GM18861 (cell line): ENCODE measurements around the gene ARRDC5.
"Not testable (repeated sequence)": the region's sequence is repeated elsewhere in the genome, so short reads cannot be mapped to it uniquely, and the experiment has no call there.

Experiments used
- ATAC-seq: cut with Tn5 transposase; IDR thresholded peaks from one replicate; pipeline ENCODE4 v1.9.1; 2021; ENCODE audit not compliant: unreplicated experiment

The ARRDC5 gene

GRCh38 chr19:4910594-4911281, 8.0 kb upstream of the ARRDC5 start:
- ATAC-seq, result no peak

GRCh38 chr19:4909897-4910593, 7.3 kb upstream of the ARRDC5 start:
- no peak for ATAC-seq

- ATAC-seq, result no peak
Observed at GRCh38 chr19:4909156-4909896, 6.6 kb upstream of the ARRDC5 start, which contains the start of gene UHRF1. TSS of gene UHRF1 (plus strand) at chr19:4909501. CDS start at chr19:4910886, 1,385 bp downstream.

GRCh38 chr19:4908781-4909155, 6.1 kb upstream of the ARRDC5 start:
- ATAC-seq, result no peak

GRCh38 chr19:4908360-4908759, 5.7 kb upstream of the ARRDC5 start:
- no peak for ATAC-seq

GRCh38 chr19:4906963-4907362, 4.3 kb upstream of the ARRDC5 start:
- ATAC-seq, result no peak

- ATAC-seq, result no peak
Observed at GRCh38 chr19:4904481-4904880, 1.8 kb upstream of the ARRDC5 start.

- not testable (repeated sequence) for ATAC-seq
Observed at GRCh38 chr19:4900879-4901278, 1.8 kb downstream of the ARRDC5 start.

- ATAC-seq, result no peak
Observed at GRCh38 chr19:4897146-4897545, 5.5 kb downstream of the ARRDC5 start.

GRCh38 chr19:4896372-4896771, 6.3 kb downstream of the ARRDC5 start:
- no peak for ATAC-seq

- ATAC-seq, result not testable (repeated sequence)
Observed at GRCh38 chr19:4892962-4893361, 9.7 kb downstream of the ARRDC5 start.

GRCh38 chr19:4891066-4891465, 11.6 kb downstream of the ARRDC5 start:
- ATAC-seq, result no peak

GRCh38 chr19:4889034-4889815, 13.5 kb downstream of the ARRDC5 start:
- ATAC-seq, result no peak

GRCh38 chr19:4887803-4888202, 14.9 kb downstream of the ARRDC5 start:
- not testable (repeated sequence) for ATAC-seq

- not testable (repeated sequence) for ATAC-seq
Observed at GRCh38 chr19:4884993-4885392, 17.7 kb downstream of the ARRDC5 start.

GRCh38 chr19:4882874-4883273, 19.8 kb downstream of the ARRDC5 start:
- ATAC-seq, result not testable (repeated sequence)

GRCh38 chr19:4879041-4879440, 23.7 kb downstream of the ARRDC5 start:
- no peak for ATAC-seq

- ATAC-seq, result no peak
Observed at GRCh38 chr19:4878491-4878968, 24.2 kb downstream of the ARRDC5 start.

- ATAC-seq, result no peak
Observed at GRCh38 chr19:4877753-4878490, 24.8 kb downstream of the ARRDC5 start.

GRCh38 chr19:4873930-4874329, 28.8 kb downstream of the ARRDC5 start:
- ATAC-seq, result no peak
